H9 (cell line): ENCODE data around the gene PIGW. TPM values are rescaled to one million over a fixed set of nuclear protein-coding genes. Genes with fewer than 3 reads are reported as not detected.

Source experiments
- DNase-seq: peaks from one replicate; pipeline ENCODE4 v3.0.0-alpha.2; 2017
- H2AFZ ChIP-seq: one replicate; pipeline ENCODE4 v1.6.1; 2013; ENCODE audit warnings: mild to moderate bottlenecking, low read length, control low read depth, moderate library complexity
- H2AK5ac ChIP-seq: 2 replicates; pipeline ENCODE4 v1.6.1; 2013; ENCODE audit warnings: low read length, control low read depth, mixed read lengths; ENCODE audit not compliant: insufficient read length
- H2BK120ac ChIP-seq: one replicate; pipeline ENCODE4 v1.6.1; 2013; ENCODE audit warnings: low read depth, mild to moderate bottlenecking, low read length, control low read depth, inconsistent platforms; ENCODE audit not compliant: poor library complexity, severe bottlenecking
- H2BK12ac ChIP-seq: 2 replicates; pipeline ENCODE4 v1.6.1; 2013; ENCODE audit warnings: low read length, control low read depth, mixed read lengths, low read depth; ENCODE audit not compliant: insufficient read length
- H2BK15ac ChIP-seq: 2 replicates; pipeline ENCODE4 v1.6.1; 2013; ENCODE audit warnings: low read depth, low read length, control low read depth
- H2BK20ac ChIP-seq: one replicate; pipeline ENCODE4 v1.6.1; 2013; ENCODE audit warnings: low read depth, mild to moderate bottlenecking, low read length, control low read depth, inconsistent platforms; ENCODE audit not compliant: poor library complexity, severe bottlenecking
- H2BK5ac ChIP-seq: 2 replicates; pipeline ENCODE4 v1.6.1; 2013; ENCODE audit warnings: low read length, control low read depth, mixed read lengths; ENCODE audit not compliant: insufficient read length
- H3K14ac ChIP-seq: 2 replicates; pipeline ENCODE4 v1.6.1; 2013; ENCODE audit warnings: low read length, control low read depth; ENCODE audit not compliant: insufficient read depth
- H3K18ac ChIP-seq: 2 replicates; pipeline ENCODE4 v1.6.1; 2013; ENCODE audit warnings: low read depth, mild to moderate bottlenecking, mixed read lengths, low read length, control low read depth; ENCODE audit not compliant: insufficient read length
- H3K23ac ChIP-seq: 2 replicates; pipeline ENCODE4 v1.6.1; 2013; ENCODE audit warnings: low read length, control low read depth, mixed read lengths, low read depth; ENCODE audit not compliant: insufficient read length
- H3K23me2 ChIP-seq: 2 replicates; pipeline ENCODE4 v1.6.1; 2013; ENCODE audit warnings: low read depth, mild to moderate bottlenecking, mixed read lengths, low read length, control low read depth; ENCODE audit not compliant: insufficient read length, poor library complexity, severe bottlenecking
- H3K27ac ChIP-seq: 2 replicates; pipeline ENCODE4 v1.5.1; 2013; ENCODE audit warnings: low read length, control low read depth, mixed read lengths, low read depth; ENCODE audit not compliant: insufficient read length
- H3K27me3 ChIP-seq: 2 replicates; pipeline ENCODE4 v1.6.1; 2013; ENCODE audit warnings: low read length, control low read depth, inconsistent platforms; ENCODE audit not compliant: insufficient read depth
- H3K4ac ChIP-seq: 2 replicates; pipeline ENCODE4 v1.6.1; 2013; ENCODE audit warnings: low read depth, mild to moderate bottlenecking, control low read depth, inconsistent platforms, low read length, moderate library complexity
- H3K4me1 ChIP-seq: 2 replicates; pipeline ENCODE4 v1.6.1; 2013; ENCODE audit warnings: low read length, control low read depth, inconsistent platforms; ENCODE audit not compliant: insufficient read depth
- H3K4me2 ChIP-seq: 2 replicates; pipeline ENCODE4 v1.6.1; 2013; ENCODE audit warnings: low read length, control low read depth, mixed read lengths; ENCODE audit not compliant: insufficient read length, insufficient read depth
- H3K56ac ChIP-seq: 2 replicates; pipeline ENCODE4 v1.6.1; 2013; ENCODE audit warnings: low read depth, mild to moderate bottlenecking, mixed read lengths, low read length, control low read depth; ENCODE audit not compliant: insufficient read length
- H3K79me1 ChIP-seq: 2 replicates; pipeline ENCODE4 v1.6.1; 2013; ENCODE audit warnings: low read depth, mild to moderate bottlenecking, moderate library complexity, low read length, control low read depth, inconsistent platforms; ENCODE audit not compliant: insufficient read depth, poor library complexity, severe bottlenecking
- H3K79me2 ChIP-seq: 2 replicates; pipeline ENCODE4 v1.6.1; 2013; ENCODE audit warnings: low read length, control low read depth, inconsistent platforms; ENCODE audit not compliant: insufficient read depth
- H3K9ac ChIP-seq: 2 replicates; pipeline ENCODE4 v1.6.1; 2013; ENCODE audit warnings: low read length, control low read depth, mixed read lengths; ENCODE audit not compliant: insufficient read length; ENCODE audit errors: extremely low read depth
- H3K9me3 ChIP-seq: one replicate; pipeline ENCODE4 v1.6.1; 2013; ENCODE audit warnings: low read depth, low read length, inconsistent platforms; ENCODE audit not compliant: control insufficient read depth
- H3T11ph ChIP-seq: one replicate; pipeline ENCODE4 v1.6.1; 2013; ENCODE audit warnings: mild to moderate bottlenecking, low read length, control low read depth, inconsistent platforms
- H4K20me1 ChIP-seq: one replicate; pipeline ENCODE4 v1.6.1; 2013; ENCODE audit not compliant: control insufficient read depth, insufficient read length, insufficient read depth
- H4K5ac ChIP-seq: 2 replicates; pipeline ENCODE4 v1.6.1; 2013; ENCODE audit warnings: low read depth, mild to moderate bottlenecking, mixed read lengths, low read length, control low read depth; ENCODE audit not compliant: insufficient read length
- H4K8ac ChIP-seq: replicated peaks from 2 replicates; pipeline ENCODE4 v1.6.1; 2013; ENCODE audit warnings: low read length, control low read depth, mixed read lengths, low read depth; ENCODE audit not compliant: insufficient read length
- H4K91ac ChIP-seq: 2 replicates; pipeline ENCODE4 v1.6.1; 2013; ENCODE audit warnings: low read depth, mild to moderate bottlenecking, moderate library complexity, mixed read lengths, low read length, control low read depth; ENCODE audit not compliant: insufficient read length
- H3K27ac Mint-ChIP-seq, 3 experiments: 2 replicates in 2 of 3; 3 replicates in 1 of 3; pipeline ENCODE4 v1.8.0; 2020 to 2021; ENCODE audit warnings: mixed read lengths in 3 of 3, mild to moderate bottlenecking in 1 of 3, moderate library complexity in 1 of 3
- H3K27me3 Mint-ChIP-seq: 2 replicates; pipeline ENCODE4 v1.8.0; 2021; ENCODE audit warnings: low read depth, mild to moderate bottlenecking, moderate library complexity, mixed read lengths
- H3K36me3 Mint-ChIP-seq, 3 experiments: 2 replicates in 2 of 3; 3 replicates in 1 of 3; pipeline ENCODE4 v1.8.0; 2020 to 2021; ENCODE audit warnings: low read depth in 3 of 3, mixed read lengths in 3 of 3; ENCODE audit not compliant: insufficient read depth in 1 of 3
- H3K4me1 Mint-ChIP-seq, 2 experiments: 2 replicates each; pipeline ENCODE4 v1.8.0; 2020; ENCODE audit warnings: mixed read lengths in 2 of 2
- H3K4me3 Mint-ChIP-seq, 2 experiments: 2 replicates in 1 of 2; 3 replicates in 1 of 2; pipeline ENCODE4 v1.8.0; 2020 to 2021; ENCODE audit warnings: mild to moderate bottlenecking in 2 of 2, mixed read lengths in 2 of 2, moderate library complexity in 1 of 2
- H3K9me3 Mint-ChIP-seq, 2 experiments: 2 replicates in 1 of 2; 3 replicates in 1 of 2; pipeline ENCODE4 v1.8.0; 2020; ENCODE audit warnings: mild to moderate bottlenecking in 2 of 2, mixed read lengths in 2 of 2, moderate library complexity in 1 of 2
- WGBS: extraction: QIAGEN DNeasy Blood & Tissue Kit; methylation state at CpG from one replicate; pipeline ENCODE4 v1.1.7; 2013; ENCODE audit warnings: missing lambda C conversion rate, low lambda C conversion rate, mixed read lengths; ENCODE audit not compliant: insufficient read length; ENCODE audit errors: extremely low coverage; 5-methylcytosine and 5-hydroxymethylcytosine counted together
- long read RNA-seq: library from polyadenylated mRNA; unstranded; transcript quantifications from one replicate; pipeline ENCODE4 v2.0.0, GENCODE V29; 2020
- total RNA-seq: library from RNA; stranded (reverse); gene quantifications from 2 replicates; pipeline ENCODE4 v1.2.1, GENCODE V29; 2021
- TF ChIP-seq, protein P1 (sequence below): fragments of 200-600 bp; sonication (generic); conservative IDR thresholded peaks from 3 replicates; pipeline ENCODE4 v1.8.0; 2021; ENCODE audit warnings: antibody characterized with exemption, mild to moderate bottlenecking

The PIGW gene, protein sequence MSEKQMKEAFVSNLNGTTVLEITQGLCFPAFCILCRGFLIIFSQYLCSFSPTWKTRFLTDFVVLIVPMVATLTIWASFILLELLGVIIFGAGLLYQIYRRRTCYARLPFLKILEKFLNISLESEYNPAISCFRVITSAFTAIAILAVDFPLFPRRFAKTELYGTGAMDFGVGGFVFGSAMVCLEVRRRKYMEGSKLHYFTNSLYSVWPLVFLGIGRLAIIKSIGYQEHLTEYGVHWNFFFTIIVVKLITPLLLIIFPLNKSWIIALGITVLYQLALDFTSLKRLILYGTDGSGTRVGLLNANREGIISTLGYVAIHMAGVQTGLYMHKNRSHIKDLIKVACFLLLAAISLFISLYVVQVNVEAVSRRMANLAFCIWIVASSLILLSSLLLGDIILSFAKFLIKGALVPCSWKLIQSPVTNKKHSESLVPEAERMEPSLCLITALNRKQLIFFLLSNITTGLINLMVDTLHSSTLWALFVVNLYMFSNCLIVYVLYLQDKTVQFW
- 24.6 and 26.2 TPM in 2 replicates for total RNA-seq
- long read RNA-seq, transcript PIGW-205 (2 exons, 876 nt): minor isoform, 31 of 148 reads
- long read RNA-seq, transcript PIGW-204 (2 exons, 2,312 nt): major isoform, 88 of 148 reads
- long read RNA-seq, transcript PIGW-206 (2 exons, 2,264 nt): minor isoform, 22 of 148 reads
- long read RNA-seq, partial matches to known transcripts: 0 of 148 reads
- long read RNA-seq, other reads (novel, unspliced or antisense): 7 of 148 reads

DNA sequence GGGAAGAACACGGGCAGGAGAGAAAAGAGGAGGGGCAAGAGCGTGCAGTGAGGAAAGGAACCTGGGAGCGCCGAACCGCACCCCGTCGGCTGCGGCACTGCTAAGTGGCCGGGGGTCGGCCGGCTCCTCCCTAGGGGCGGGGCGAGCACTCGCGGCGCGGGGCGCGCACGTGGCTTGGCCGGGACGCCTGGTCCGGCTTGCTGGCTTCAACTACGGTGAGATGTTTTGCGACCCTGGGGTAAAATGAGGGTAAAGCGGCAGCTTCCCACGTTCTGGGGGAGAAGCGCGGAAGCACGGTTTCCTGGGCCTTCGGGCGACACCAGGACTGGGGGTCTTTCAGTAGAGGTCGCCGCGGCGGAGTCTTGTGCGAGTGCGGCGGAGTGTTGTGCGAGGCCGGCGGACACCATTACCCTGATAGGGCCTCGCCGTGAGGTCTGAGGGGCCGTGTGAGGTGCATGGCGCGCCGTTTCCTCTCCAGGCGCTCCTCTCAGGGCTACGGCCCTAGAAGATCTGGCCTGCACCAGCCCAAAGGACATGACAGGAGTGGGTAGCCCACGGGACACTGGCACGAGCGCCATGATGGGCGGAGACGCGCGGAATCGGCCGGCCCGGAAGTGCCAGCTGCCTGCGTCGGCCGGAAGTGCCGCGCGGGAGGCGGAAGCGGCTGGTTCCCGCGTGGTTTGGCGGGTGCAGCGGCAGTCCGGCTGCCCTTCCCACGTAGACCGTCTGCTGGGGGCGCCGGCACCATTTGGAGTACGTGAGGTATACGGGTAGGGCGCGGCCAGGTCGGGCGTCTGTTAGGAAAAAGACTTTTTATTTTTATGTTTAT, at the start of gene PIGW, which contains the start of gene MYO19:
Gene PIGW (plus strand): TSS at position 148 of the 829 bp plus-strand sequence. CDS start 2,115 bp downstream, outside the sequence.
Gene MYO19 (minus strand): TSS at position 29 of the 829 bp plus-strand sequence. CDS start 2,330 bp downstream, outside the sequence.
- no peak within 1 kb of the TSS for H3T11ph ChIP-seq
- no peak within 1 kb of the TSS for H2BK15ac ChIP-seq
- DNase-seq: peak; percentile 98
- H3K18ac ChIP-seq: peak within 1 kb of the TSS; percentile 97
- H2BK120ac ChIP-seq: no peak within 1 kb of the TSS
- H3K79me2 ChIP-seq: peaks cover 5% of the 10 kb centered on the region; the same call in 1 of the 2 replicates
- peaks cover 1% of the 10 kb centered on the region; the same call in 1 of the 2 replicates for H3K27me3 Mint-ChIP-seq
- no peak within 1 kb of the TSS for H4K8ac ChIP-seq
- peak within 1 kb of the TSS; percentile 96 to 99 for H3K4me3 Mint-ChIP-seq
- H3K4ac ChIP-seq: no peak within 1 kb of the TSS
- H2AFZ ChIP-seq: no peak within 1 kb of the TSS
- peaks cover 7% of the 10 kb centered on the region for H3K23me2 ChIP-seq
- 0 out of 2 replicates have a peak, but pooled peaks cover 2% of the 10 kb centered on the region for H3K4me1 ChIP-seq
- H3K23ac ChIP-seq: no peak within 1 kb of the TSS
- TF ChIP-seq, protein P1, sequence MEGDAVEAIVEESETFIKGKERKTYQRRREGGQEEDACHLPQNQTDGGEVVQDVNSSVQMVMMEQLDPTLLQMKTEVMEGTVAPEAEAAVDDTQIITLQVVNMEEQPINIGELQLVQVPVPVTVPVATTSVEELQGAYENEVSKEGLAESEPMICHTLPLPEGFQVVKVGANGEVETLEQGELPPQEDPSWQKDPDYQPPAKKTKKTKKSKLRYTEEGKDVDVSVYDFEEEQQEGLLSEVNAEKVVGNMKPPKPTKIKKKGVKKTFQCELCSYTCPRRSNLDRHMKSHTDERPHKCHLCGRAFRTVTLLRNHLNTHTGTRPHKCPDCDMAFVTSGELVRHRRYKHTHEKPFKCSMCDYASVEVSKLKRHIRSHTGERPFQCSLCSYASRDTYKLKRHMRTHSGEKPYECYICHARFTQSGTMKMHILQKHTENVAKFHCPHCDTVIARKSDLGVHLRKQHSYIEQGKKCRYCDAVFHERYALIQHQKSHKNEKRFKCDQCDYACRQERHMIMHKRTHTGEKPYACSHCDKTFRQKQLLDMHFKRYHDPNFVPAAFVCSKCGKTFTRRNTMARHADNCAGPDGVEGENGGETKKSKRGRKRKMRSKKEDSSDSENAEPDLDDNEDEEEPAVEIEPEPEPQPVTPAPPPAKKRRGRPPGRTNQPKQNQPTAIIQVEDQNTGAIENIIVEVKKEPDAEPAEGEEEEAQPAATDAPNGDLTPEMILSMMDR: no peak
- no peak within 1 kb of the TSS for H2AK5ac ChIP-seq
- H3K36me3 Mint-ChIP-seq: peaks cover 31 to 68% (median 38%) of the 10 kb centered on the region in 3 experiments
- peaks cover 10 to 17% of the 10 kb centered on the region in 2 experiments for H3K4me1 Mint-ChIP-seq
- no peaks in the 10 kb centered on the region for H3K27me3 ChIP-seq
- no CpG with 5 or more reads among the region's 83 CpGs for WGBS
- no peak within 1 kb of the TSS for H3K56ac ChIP-seq
- no peak within 1 kb of the TSS for H2BK12ac ChIP-seq
- peaks cover 7% of the 10 kb centered on the region for H3K79me1 ChIP-seq
- no peak within 1 kb of the TSS for H2BK20ac ChIP-seq
- peaks cover 0 to 7% of the 10 kb centered on the region in 2 experiments; a peak in 3 of 5 replicates for H3K9me3 Mint-ChIP-seq
- no peaks in the 10 kb centered on the region for H3K9me3 ChIP-seq
- H2BK5ac ChIP-seq: no peak within 1 kb of the TSS
- peak within 1 kb of the TSS; percentile 88 for H3K9ac ChIP-seq
- H3K4me2 ChIP-seq: peak within 1 kb of the TSS; percentile 80
- H4K20me1 ChIP-seq: no peaks in the 10 kb centered on the region
- H4K5ac ChIP-seq: peak within 1 kb of the TSS; percentile 89
- peak within 1 kb of the TSS; percentile 74 for H3K27ac ChIP-seq
- peak within 1 kb of the TSS; percentile 93 for H3K14ac ChIP-seq
- H3K27ac Mint-ChIP-seq: peak within 1 kb of the TSS; percentile 99 to 100 (median 99)
- no peak within 1 kb of the TSS for H4K91ac ChIP-seq
